CD4-positive, alpha-beta T cell treated with Interleukin-2 at 100 ng/mL for 4 hours (primary cell): ENCODE data around the gene ITGB3BP.
"Not testable (repeated sequence)": the region's sequence is repeated elsewhere in the genome, so short reads cannot be mapped to it uniquely, and the experiment has no call there.

Experiments
- DNase-seq: peaks from one replicate; pipeline ENCODE4 v3.0.0-alpha.2; 2020; ENCODE audit warnings: low spot score

The ITGB3BP gene

GRCh38 chr1:63506782-63507181 is 16.2 kb downstream of the ITGB3BP start:
- no peak for DNase-seq

DNA sequence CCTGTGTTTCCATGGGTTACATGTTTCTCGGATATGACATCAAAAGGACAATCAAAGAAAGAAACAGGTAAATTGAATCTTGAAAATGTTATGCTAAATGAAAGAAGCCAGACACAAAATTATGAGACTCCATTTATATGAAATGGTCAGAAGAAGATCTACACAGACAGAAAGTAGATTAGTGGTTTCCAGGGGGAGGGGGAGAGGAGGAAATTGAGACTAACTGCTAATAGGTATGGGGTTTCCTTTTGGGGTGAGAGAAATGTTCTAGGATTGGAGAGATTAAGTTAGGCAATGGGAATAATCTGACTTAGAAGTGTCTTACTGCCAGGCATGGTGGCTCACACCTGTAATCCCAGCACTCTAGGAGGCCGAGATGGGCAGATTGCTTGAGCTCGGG is 21.8 kb downstream of the ITGB3BP start:
- DNase-seq: no peak

DNA sequence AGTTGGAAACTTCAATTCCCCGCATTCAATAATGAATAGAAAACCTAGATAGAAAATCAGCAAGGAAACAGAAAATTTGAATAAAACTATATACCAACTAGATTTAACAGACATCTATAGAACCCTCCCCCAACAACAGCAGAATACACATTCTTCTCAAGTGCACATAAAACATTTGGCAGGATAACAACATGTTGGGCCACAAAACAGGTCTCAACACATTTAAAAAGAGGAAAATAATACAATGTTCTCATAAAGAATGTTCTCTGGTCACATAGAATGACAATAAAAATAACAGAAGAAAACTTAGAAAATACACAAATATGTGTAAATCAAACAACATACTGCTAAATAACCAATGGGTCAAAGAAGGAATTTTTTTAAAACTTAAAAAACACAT is 24.9 kb downstream of the ITGB3BP start:
- DNase-seq: no peak

DNA sequence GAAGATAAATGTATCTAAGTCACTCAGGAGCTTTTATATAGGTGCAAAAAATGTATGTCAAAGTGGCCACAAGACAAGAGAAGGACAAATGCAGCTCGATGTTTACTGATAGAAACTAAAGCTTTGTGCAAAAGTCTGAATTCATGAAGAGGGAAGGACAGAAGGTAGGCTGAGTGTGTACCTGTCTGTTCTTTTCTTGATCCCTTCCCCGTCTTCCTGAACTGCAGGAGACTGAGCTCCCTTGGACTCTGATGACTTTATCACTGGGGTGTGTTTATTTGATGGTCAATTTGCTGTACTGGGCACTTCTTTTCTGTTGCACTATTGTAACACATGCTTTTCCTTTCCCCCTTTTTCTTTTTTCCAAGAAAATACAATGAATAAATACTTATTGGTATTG is 25.4 kb downstream of the ITGB3BP start:
- DNase-seq: no peak

DNA sequence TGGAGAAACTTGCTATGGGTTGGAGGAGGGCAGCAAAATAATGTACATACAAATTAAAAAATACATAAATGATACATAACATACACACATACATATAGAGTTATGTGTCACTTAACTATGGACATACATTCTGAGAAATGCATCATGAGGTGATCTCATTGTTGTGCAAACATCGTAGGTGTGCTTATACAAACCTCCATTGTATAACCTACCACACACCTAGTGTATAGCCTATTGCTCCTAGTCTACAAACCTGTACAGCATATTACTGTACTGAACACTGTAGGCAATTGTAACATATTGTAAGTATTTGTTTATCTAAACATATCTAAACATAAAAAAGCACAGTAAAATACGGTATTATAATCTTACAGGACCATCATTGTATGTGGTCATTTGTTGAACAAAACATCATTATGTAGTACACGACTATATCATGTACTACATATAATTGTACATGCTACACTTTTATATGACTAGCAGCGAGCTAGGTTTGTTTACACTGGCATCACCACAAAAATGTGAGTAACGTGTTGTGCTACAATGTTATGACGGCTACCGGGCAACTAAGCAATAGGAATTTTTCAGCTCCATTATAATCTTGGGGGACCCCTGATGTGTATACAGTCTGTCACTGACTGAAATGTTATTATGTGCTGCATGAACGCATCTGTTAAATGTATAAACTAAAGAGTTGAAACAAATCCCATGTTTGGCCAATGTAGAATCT is 35.5 kb downstream of the ITGB3BP start:
- no peak for DNase-seq

- DNase-seq: no peak
These were observed 36.4 kb downstream of the ITGB3BP start for GRCh38 chr1:63486629-63487028.

DNA sequence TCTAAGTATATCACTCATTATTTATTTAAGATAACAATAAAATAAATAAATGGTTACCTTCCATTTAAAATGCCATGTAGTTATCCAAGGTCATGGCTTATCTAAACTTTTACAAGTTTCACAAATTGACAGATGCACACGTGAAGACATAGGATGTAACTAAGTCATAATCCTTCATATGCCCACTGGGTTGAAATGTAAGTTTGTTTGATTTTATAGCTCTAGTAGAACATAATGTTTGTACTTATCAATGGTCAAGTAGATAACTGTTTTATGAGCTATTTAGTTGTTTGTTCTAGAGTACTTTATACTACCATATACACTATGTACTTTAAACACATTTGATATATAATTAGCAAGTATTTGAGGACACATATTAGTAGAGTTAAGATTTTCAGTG is 43.0 kb downstream of the ITGB3BP start:
- no peak for DNase-seq

DNA sequence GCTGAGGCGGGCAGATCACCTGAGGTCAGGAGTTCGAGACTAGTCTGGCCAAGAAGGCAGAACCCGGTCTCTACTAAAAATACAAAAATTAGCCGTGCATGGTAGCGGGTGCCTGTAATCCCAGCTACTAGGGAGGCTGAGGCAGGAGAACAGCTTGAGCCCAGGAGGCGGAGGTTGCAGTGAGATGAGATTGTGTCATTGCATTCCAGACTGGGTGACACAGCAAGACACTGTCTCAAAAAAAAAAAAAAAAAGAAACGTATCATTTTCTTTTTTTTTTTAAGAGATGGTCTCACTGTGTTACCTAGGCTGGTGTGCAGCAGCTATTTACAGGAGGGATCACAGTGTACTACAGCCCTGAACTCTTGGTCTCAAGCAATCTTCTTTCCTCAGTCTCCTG is 47.3 kb downstream of the ITGB3BP start:
- DNase-seq: no peak

- DNase-seq: not testable (repeated sequence)
These were observed 54.3 kb downstream of the ITGB3BP start for GRCh38 chr1:63468683-63469082.

- no peak for DNase-seq
These were observed 56.3 kb downstream of the ITGB3BP start for GRCh38 chr1:63466759-63467158.

DNA sequence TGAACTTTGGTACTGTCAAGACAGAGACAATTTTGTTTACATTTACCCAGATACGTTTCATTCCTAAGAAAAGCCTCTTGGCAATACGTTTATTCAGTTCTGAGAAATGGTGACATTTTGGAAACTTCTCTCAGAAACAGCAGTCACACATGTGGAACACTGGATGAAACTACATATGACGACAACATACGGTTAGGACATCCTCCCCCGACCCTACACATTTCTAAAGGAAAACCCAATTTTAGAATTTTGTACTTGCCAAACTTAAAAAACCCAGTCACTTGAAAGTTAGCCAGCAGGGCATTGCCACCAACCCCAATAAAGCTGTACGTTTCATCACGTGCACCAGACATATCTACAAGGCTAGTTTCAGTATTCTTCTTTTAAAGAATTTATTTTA is 56.8 kb downstream of the ITGB3BP start:
- no peak for DNase-seq

- no peak for DNase-seq
These were observed 59.8 kb downstream of the ITGB3BP start for GRCh38 chr1:63463248-63463647.

DNA sequence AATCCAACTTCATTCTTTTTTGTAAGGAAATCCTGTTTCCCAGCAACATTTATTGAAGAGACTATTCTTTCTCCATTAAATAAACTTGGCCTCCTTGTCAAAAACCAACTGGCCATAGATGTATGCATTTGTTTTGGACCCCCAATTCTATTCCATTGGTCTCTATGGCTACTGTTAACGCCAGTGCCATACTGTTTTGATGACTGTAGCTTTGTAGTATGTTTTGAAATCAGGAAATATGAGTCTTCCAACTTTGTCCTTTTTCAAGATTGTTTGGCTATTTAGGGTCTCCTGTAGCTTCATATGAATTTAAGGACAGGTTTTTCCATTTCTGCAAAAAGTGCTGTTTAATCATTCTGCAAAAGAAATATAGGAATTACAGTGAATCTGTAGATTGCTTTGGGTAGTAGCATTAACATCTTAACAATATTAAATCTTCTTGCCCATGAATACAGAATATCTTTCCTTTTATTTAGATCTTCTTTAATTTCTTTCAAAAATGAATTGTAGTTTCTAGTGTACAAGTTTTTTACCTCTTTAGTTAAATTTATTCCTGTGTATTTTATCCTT is 61.3 kb downstream of the ITGB3BP start:
- no peak for DNase-seq

GRCh38 chr1:63458750-63459149 is 64.3 kb downstream of the ITGB3BP start:
- DNase-seq: no peak

DNA sequence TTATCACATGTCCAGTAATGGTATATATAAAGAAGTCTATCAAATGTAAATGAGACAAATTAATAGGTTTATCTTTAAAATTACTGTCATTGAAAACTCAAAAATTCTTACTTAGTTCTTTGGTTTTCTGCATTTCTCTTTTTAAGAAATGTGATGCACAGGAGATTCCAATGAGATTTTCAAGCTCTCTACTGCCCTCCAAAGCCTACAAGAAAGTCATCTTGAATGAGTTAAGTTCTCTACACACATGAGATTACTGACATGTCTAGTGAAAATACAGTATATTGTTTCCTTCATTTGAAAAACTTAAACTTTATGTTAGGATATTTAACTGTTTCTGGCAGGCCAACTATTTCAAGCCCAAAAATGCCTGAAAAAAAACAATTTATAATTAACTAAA is 68.8 kb downstream of the ITGB3BP start:
- no peak for DNase-seq

DNA sequence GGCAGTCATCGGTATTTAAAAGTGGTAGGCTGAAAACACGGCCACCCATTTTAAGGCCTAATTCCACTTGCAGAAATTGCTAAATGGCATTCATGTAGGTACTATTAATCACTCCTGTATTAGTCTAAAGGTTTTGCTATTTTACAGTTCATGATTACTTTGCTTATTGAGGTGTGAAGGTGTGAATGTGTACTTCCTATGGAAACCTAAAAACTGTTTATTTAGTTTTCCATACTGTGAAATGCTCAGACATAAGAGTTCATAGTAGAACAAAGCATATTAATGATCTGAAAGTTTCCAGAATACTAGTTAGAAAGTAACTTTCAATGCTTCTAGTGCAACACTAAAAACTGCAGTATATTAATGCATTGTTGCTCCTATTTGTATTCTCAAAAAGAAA is 69.8 kb downstream of the ITGB3BP start:
- DNase-seq: no peak

DNA sequence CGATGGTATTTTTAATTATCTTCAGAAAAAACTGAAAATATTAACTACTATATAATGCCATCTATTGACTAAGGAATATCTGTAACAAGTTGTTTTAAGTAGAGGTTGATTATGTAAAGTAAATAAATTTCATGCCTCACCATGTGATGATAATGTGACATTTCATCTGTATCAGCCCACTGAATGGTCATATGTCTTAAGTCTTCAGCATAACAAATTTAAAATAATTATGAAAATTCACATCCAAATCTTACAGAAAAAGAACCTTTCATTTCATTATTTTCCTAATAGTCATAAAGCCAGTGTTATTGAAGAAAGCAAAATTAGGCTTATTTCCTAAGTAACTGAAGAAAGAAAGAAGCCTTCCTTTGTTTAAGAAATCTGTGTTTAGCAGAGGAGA is 72.6 kb downstream of the ITGB3BP start:
- DNase-seq: no peak

- DNase-seq: no peak
These were observed 74.2 kb downstream of the ITGB3BP start for GRCh38 chr1:63448731-63449246.

- no peak for DNase-seq
These were observed 80.9 kb downstream of the ITGB3BP start for GRCh38 chr1:63442141-63442475.

DNA sequence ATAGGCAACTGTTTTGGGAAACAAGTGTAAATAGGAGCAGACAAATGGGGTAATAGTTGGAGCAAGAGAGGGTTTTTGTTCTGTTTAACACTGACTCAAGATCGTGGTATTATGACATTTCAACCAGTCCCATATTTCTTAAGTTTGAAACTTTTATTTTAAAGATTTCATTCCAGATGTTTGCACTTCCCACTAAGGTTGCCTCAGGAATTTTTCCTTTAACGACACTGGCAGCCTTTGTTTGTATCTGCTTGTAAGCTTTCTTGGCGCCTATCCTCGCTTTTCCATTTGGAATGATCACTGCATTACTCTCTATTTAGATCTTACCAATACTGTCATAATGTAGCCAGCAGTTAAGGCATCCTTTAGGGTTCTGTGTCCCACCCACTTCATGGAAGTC is 87.9 kb downstream of the ITGB3BP start:
- no peak for DNase-seq

DNA sequence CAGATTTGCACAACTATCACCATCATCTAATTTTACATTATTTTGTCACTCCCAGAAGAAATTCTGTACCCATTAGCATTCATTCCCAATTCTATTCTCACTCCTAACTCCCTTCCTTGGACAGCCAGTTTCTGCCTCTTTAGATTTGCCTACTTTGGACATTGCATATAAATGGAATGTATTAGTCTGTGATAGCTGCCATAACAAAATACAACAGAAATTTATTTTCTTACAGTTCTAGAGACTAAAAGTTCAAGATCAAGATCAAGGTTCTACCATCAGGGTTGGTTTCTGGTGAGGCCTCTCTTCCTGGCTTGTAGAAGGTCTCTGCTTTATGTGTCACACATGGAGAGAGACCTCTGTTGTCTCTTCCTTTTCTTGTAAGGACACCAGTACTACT is 93.7 kb downstream of the ITGB3BP start:
- no peak for DNase-seq

GRCh38 chr1:63428815-63429214 is 94.2 kb downstream of the ITGB3BP start:
- DNase-seq: no peak

DNA sequence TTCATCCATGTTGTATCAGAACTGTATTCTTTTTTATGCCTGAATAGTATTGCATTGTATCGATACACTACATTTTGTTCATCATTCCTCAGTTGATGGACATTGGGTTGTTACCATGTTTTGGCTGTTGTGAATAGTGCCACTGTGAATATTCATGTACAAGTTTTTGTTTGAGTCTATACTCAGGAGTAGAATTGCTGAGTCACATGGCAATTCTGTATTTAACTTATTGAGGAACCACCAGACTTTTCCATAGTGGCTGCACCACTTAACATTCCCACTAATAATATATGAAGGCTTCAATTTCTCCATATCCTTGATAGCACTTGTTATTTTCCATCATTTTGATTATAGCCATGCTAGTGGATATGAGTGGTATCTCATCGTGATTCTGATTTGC is 99.4 kb downstream of the ITGB3BP start:
- no peak for DNase-seq

DNA sequence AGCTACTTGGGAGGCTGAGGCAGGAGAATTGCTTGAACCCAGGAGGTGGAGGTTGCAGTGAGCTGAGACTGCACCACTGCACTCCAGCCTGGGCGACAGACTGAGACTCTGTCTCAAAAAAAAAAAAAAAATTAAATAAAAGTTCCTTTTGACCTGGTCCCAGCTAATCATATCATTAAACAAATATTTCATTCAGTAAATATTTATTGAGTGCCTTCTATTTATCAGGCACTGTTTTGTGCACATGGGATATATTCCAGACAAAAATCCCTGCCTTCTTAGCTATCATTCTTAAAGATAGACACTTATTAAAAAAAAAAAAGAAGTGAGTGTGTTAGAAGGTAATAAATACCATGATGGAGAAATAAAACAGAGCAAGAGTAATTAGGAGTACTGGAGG is 102.3 kb downstream of the ITGB3BP start:
- DNase-seq: not testable (repeated sequence)
